Testis (tissue), 2 donors: ENCODE data around the gene GPR173.

Experiments used
- POLR2A ChIP-seq: fragments of 450-650 bp; IDR thresholded peaks from one replicate; pipeline ENCODE4 v1.6.1; 2017; ENCODE audit warnings: antibody characterized with exemption, mild to moderate bottlenecking, moderate library complexity
- TF ChIP-seq, protein P1 (sequence below), 3 experiments: fragments of 450-650 bp in 2 of 3; fragments of 200-600 bp in 1 of 3; sonication (generic) in 1 of 3; IDR thresholded peaks; one replicate each; pipeline ENCODE4 v1.5.1; 2016 to 2019; ENCODE audit warnings: antibody characterized with exemption in 3 of 3, mild to moderate bottlenecking in 2 of 3, moderate library complexity in 1 of 3

DNA sequence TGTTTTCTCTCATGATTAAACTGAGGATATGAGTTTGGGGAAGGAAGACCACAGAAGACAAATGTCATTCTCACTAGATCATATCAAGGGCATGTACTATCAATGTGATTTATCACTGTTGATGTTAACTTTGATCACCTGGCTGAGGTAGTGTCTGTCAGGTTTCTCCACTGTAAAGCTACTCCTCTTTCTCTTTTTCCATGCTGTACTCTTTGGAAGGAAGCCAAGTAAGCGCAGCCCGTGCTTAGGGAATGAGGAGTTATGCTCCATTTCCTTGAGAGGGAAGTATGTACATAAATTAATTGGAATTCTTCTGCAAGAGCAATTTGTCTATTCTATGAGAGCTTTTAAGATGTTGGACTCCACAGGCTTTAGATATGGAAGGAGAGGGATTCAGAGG is 41.3 kb downstream of the GPR173 start:
- TF ChIP-seq POLR2A = no peak
- TF ChIP-seq, protein P1, sequence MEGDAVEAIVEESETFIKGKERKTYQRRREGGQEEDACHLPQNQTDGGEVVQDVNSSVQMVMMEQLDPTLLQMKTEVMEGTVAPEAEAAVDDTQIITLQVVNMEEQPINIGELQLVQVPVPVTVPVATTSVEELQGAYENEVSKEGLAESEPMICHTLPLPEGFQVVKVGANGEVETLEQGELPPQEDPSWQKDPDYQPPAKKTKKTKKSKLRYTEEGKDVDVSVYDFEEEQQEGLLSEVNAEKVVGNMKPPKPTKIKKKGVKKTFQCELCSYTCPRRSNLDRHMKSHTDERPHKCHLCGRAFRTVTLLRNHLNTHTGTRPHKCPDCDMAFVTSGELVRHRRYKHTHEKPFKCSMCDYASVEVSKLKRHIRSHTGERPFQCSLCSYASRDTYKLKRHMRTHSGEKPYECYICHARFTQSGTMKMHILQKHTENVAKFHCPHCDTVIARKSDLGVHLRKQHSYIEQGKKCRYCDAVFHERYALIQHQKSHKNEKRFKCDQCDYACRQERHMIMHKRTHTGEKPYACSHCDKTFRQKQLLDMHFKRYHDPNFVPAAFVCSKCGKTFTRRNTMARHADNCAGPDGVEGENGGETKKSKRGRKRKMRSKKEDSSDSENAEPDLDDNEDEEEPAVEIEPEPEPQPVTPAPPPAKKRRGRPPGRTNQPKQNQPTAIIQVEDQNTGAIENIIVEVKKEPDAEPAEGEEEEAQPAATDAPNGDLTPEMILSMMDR (IDR thresholded peaks at IDR 0.05) = no peak
